Suprapubic skin (tissue), 3 donors: ENCODE data around the gene TLR9.

ENCODE experiments used
- CTCF ChIP-seq, 2 donors: fragments of 200-600 bp in 1 of 2; fragments of 450-650 bp in 1 of 2; sonication (generic) in 1 of 2; IDR thresholded peaks; one replicate each; pipeline ENCODE4 v1.5.1; 2016 to 2019; ENCODE audit warnings: antibody characterized with exemption in 2 of 2, mild to moderate bottlenecking in 1 of 2, moderate library complexity in 1 of 2
- POLR2A ChIP-seq, 2 donors: fragments of 450-650 bp; IDR thresholded peaks; one replicate each; pipeline ENCODE4 v1.6.1; 2017; ENCODE audit warnings: antibody characterized with exemption in 2 of 2, mild to moderate bottlenecking in 2 of 2, moderate library complexity in 2 of 2

- TF ChIP-seq CTCF (IDR thresholded peaks at IDR 0.05) (no peak), POLR2A (IDR thresholded peaks at IDR 0.05) (no peak)
Measured at GRCh38 chr3:52245322-52246263, 20.1 kb upstream of the TLR9 start, which contains the start of gene PPM1M.
